NCI-H82 treated with DMSO at 0.1 percent for 48 hours (cell line): Measurements from ENCODE around the gene HLA-F.

Experiments
- DNase-seq: peaks from one replicate; lab custom pipeline; 2025; ENCODE audit not compliant: unreplicated experiment; lab: John Stamatoyannopoulos, UW

The HLA-F gene

GRCh38 chr6:29723666-29724588 is 693 bp downstream of the HLA-F start:
- no peak for DNase-seq

- no peak for DNase-seq
Observed at GRCh38 chr6:29724937-29725869, 2.0 kb downstream of the HLA-F start.

- no peak for DNase-seq
Observed at GRCh38 chr6:29726001-29726400, 2.8 kb downstream of the HLA-F start.

GRCh38 chr6:29726571-29727194 is 3.4 kb downstream of the HLA-F start:
- DNase-seq = no peak

GRCh38 chr6:29727637-29728036 is 4.4 kb downstream of the HLA-F start:
- DNase-seq = no peak

- DNase-seq = no peak
Observed at GRCh38 chr6:29728173-29728874, 5.1 kb downstream of the HLA-F start.

GRCh38 chr6:29728875-29729270 is 5.6 kb downstream of the HLA-F start:
- DNase-seq = no peak

- DNase-seq = no peak
Observed at GRCh38 chr6:29729774-29730328, 6.6 kb downstream of the HLA-F start.

- no peak for DNase-seq
Observed at GRCh38 chr6:29730575-29731126, 7.4 kb downstream of the HLA-F start.

- DNase-seq = no peak
Observed at GRCh38 chr6:29731281-29731680, 8.0 kb downstream of the HLA-F start.

- DNase-seq = no peak
Observed at GRCh38 chr6:29733057-29733456, 9.8 kb downstream of the HLA-F start.

GRCh38 chr6:29734046-29735018 is 11.1 kb downstream of the HLA-F start:
- DNase-seq = no peak

- DNase-seq = no peak
Observed at GRCh38 chr6:29736563-29736962, 13.3 kb downstream of the HLA-F start.

GRCh38 chr6:29737707-29738630 is 14.7 kb downstream of the HLA-F start:
- peak; percentile 41 for DNase-seq

- DNase-seq = no peak
Observed at GRCh38 chr6:29739136-29739881, 16.1 kb downstream of the HLA-F start.

- DNase-seq = no peak
Observed at GRCh38 chr6:29739882-29740261, 16.6 kb downstream of the HLA-F start.

- DNase-seq = no peak
Observed at GRCh38 chr6:29741592-29741991, 18.4 kb downstream of the HLA-F start.
